Stimulated activated CD8-positive, alpha-beta memory T cell treated with anti-CD3 and anti-CD28 coated beads, Interleukin-15, amount 100 ng/mL, for 1 hour (primary cell): ENCODE results near the gene SIK1.
"Not testable (repeated sequence)": the region's sequence is repeated elsewhere in the genome, so short reads cannot be mapped to it uniquely, and the experiment has no call there.

Source experiments
- DNase-seq: peaks from one replicate; pipeline ENCODE4 v3.0.0-alpha.2; 2020; ENCODE audit warnings: low read depth

The SIK1 gene

GRCh38 chr21:43426404-43427241 is at the start of gene SIK1:
Gene SIK1, minus strand, starts transcription at chr21:43427131. Its CDS starts 953 bp downstream, at chr21:43426178.
- not testable (repeated sequence) for DNase-seq

DNA sequence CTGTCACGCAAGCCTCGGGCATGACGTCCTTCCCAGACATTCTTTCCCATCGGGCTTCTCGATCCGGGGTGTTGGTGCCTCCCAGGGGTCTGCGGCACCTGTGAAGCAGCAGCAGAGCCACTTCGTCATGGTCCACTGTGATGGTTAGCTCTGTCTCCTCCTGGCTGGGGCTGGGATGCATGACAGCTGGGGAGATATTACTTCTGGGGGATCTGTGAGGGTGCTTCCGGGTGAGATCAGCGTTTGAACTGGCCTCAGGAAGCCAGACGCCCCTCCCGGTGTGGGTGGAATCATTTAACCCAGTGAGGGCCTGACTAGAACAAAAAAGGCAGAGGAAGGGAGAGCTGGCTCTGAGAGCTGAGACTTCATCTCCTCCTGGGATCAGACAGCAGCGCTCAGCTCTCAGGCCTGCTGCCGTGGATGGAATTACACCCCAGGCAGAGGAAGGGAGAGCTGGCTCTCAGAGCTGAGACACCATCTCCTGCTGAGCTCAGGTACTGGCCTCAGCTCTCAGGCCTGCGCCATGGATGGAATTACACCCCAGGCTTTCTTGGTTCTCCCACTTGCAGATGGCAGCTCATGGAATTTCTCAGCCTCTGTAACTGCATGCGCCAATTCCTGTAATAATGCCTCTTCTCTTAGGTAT is 44.8 kb upstream of the SIK1 start:
- not testable (repeated sequence) for DNase-seq

GRCh38 chr21:43469719-43470458 is 43.0 kb upstream of the SIK1 start:
- DNase-seq = not testable (repeated sequence)

GRCh38 chr21:43467785-43468184 is 40.9 kb upstream of the SIK1 start:
- no peak for DNase-seq

DNA sequence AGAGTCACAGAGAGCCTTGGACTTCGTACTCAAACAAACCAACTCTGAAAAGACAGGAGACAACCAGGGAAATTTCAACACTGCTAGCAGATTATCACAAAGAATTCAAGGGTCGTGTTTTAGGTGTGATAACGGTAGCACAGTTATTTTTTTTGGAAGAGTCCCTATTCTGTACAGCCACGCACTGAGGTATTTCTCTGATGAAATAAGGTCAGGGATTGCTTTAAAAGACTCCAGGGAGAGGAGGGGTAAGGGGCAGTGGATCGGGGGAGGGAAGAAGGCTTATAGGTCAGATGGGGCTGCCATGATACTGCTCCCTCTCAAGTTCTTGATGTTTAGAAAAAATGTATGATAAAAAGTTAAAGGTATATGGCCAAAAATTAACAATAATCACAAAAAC is 38.2 kb upstream of the SIK1 start:
- DNase-seq = not testable (repeated sequence)

DNA sequence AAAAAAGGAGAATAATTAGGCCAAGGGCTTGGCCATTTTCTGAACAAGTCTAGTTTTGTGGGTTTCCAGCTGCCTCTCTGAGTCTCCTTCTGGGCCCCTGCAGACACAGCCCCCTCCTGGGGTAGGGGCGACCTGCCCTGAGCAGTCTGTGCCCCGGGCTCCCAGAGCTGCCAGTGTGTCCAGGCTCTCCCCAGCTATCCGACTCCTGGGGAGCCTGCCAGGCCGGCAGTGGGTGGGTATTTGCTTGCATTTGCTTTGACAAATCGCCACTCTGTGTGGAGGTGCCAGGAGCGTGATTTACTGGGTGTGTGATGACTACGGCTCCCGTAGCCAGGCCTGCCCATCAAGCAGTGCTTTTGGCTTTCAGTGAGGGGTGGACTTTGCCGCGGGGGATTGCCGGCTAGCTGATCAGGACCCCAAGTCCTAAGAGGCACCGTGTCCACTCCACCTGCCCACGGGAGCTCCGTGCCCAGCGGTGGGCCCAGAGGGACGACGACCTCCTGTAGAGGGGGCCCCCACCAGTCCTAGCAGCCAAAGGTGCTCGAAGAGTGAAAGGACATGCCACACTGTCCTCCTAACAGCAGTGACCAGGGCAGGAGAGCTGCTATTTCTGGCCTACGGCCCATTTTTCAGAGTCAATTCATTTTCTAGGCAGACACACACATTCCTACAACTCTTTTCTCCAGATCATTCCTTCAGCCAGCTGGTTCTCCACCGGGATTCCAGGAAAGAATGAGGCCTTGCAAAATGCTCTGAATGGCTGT is 36.7 kb upstream of the SIK1 start:
- DNase-seq = not testable (repeated sequence)

DNA sequence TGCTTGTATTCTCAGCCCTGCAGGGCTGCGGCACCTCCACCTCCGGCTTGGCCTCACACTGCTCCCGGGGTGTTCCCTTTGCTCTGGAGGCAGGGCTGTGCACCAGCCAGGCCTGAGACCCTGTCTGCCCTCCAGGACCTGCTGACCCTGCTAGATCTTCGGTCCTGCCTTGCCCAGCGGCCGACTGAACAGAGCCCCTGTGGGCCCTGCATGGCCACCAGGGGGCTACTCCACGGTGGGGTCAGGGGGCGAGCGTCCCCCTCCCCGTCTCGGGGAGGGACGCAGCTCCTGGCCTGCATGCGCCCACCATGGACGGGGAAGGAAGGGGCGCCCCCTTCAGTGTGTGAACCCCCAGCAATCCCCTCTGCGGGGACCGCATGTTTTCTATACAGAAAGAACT is 36.0 kb upstream of the SIK1 start:
- DNase-seq = not testable (repeated sequence)

- DNase-seq = not testable (repeated sequence)
These were observed 33.5 kb upstream of the SIK1 start for GRCh38 chr21:43460475-43460874.

DNA sequence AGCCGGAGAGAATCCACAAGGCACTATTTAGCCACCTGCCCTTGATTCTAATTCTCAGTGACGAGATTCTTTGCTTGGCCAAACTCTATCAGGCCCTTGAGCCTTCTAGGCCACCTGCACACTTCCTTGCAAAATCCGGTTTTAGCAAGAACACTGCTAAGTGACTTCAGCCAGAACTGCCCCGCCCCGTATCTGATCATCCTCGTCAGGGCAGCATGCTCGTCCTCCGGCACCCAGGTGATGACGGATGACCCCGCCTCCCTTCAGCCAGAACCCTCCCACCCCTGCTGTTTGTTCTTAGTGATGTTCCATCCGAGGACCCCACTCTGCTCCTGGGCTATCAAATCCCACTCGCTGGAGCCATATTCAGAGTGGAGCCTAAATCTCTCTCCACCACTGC is 32.1 kb upstream of the SIK1 start:
- not testable (repeated sequence) for DNase-seq

GRCh38 chr21:43456616-43457314 is 29.8 kb upstream of the SIK1 start:
- DNase-seq = not testable (repeated sequence)

DNA sequence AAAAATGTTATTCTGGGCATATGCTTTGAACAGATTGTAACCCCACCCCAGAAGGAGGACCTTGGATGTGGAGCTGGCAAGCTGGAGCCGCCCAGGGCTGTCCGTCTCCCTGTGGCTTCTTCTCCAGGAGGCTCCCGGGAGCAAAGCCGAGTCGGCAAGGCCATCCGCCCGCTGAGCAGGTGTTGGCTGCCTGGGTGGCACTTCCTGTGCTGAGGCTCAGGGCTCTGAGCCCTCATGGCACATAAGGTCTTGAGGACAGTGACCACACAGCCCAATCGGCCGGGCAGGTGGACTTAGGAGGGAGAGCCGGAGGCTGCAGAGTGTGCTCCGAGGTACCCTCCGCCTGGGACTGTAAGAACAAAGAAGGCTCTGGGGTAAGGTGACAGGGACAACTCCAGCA is 28.8 kb upstream of the SIK1 start:
- DNase-seq = not testable (repeated sequence)

- not testable (repeated sequence) for DNase-seq
These were observed 27.2 kb upstream of the SIK1 start for GRCh38 chr21:43454176-43454575.

GRCh38 chr21:43451850-43452249 is 24.9 kb upstream of the SIK1 start:
- not testable (repeated sequence) for DNase-seq

DNA sequence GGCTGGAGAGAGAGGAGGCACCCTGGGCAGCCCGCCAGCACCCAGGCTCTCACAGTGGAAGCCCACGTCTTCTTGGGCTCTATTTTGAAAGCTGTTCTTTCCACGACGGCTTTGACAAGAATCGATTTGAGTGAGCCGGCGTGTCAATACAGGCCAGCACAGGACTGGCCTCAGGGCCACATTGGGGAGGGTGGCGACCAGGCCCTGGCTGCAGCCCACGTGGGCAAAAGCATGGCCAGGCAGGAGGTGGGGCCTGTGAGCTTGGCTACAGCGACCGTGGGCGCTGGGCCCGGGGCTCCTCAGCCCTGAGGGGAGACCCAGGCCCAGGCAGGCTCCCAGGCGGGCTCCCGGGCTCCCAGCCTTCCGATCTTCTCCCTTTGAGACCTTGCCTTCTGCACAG is 23.4 kb upstream of the SIK1 start:
- not testable (repeated sequence) for DNase-seq

DNA sequence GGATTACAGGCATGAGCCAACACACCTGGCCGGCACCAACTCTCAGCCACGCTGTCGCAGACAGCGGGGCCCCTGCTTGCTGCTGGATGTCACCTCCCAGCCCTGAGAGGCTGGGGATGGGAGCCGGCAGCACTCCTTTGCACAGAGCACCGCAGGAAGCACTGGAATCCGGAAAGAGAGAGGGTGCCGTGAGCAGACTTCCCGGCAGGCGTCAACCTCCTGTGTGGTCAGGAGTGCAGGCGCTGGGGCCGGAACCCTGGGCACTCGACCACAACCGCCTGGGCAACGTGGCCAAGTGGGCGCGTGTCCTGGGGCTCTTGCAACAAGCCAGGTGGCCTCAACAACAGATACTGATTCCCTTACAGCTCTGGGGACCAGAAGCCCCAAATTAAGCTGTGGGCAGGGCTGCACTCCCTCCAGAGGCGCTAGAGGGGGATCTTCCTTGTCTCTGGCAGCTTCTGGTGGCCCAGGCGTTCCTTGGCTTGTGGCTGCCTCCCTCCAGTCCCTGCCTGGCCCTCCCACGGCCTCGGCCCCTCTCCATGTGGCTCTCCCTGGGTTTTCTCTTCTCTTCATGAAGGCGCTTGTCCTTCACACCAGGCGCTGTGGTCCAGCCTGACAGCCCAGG is 20.5 kb upstream of the SIK1 start:
- not testable (repeated sequence) for DNase-seq

DNA sequence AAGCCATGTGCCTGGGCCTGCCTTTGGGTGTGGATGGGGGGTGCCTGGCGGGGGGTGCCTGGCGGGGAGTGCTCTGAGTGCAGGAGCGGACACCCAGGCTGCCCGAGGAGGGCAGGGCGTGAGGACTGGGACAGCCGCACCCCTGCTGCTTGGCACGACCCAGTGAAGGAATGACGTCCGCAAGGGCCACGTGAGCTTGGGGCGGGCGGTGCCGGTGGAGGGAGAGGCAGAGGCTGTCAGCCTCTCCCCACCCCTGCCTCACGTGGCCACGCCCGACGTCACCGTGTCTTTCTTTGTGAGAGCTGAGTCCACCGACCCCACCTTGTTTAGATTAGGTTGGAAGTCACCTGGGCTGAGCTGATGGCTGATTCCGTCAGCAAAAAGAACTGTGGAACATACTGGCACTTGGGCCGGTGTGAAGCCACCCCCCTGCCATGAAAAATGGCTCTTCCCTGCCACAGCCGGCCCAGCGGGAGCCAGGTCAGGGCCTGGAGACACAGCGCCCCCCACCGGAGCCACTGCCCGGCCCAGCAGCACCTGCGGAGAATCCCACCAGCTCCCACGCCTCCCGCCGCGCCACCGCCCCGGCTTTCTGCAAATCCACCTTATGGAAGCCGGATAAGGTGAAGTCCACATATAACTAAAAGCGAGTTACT is 19.5 kb upstream of the SIK1 start:
- DNase-seq = not testable (repeated sequence)

- not testable (repeated sequence) for DNase-seq
These were observed 17.6 kb upstream of the SIK1 start for GRCh38 chr21:43444524-43444923.

DNA sequence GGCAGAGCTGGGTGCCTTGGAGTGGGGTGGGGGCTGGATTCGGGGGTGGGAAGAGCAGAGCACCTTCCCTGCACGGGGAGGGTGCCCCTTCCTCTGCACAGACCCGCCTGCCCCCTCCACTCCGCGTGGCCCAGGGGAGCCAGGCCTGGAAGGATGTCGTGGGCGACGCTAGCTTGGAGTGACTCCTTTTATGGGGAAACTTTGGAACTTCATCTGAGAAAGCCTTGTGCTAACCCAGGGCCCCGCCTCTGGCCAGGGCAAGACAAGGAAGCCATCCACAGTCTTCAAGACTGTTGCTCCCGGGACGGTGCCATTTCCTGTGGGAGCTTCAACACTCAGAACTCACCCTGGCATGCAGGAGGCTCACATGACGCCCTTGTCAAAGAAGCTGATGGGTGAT is 15.6 kb upstream of the SIK1 start:
- DNase-seq = not testable (repeated sequence)

- not testable (repeated sequence) for DNase-seq
These were observed 14.2 kb upstream of the SIK1 start for GRCh38 chr21:43440835-43441727.
